ENCODE data around the gene BRSK2. TPM values are rescaled to one million over a fixed set of nuclear protein-coding genes. Genes with fewer than 3 reads are reported as not detected.

BRSK2 gene
- total RNA-seq, 1 donor from 2014 or later = 13.8 TPM

- Mint-ChIP-seq H3K36me3 (peaks cover 9% of the 10 kb centered on the region), H3K27me3 (no peaks in the 10 kb centered on the region)
Observed at GRCh38 chr11:1494650-1495049, 104.9 kb downstream of the BRSK2 start.

GRCh38 chr11:1496091-1496760 is 106.5 kb downstream of the BRSK2 start:
- Mint-ChIP-seq H3K9me3 (peaks cover 9% of the 10 kb centered on the region), H3K27ac (peak overlapping the region; percentile 88), H3K27me3 (no peaks in the 10 kb centered on the region), H3K36me3 (peaks cover 12% of the 10 kb centered on the region), H3K4me1 (ENCODE audit: unreplicated experiment) (peaks cover 12% of the 10 kb centered on the region), H3K4me3 (peak overlapping the region; percentile 59)
- TF ChIP-seq CTCF (conservative IDR thresholded peaks at IDR 0.05) = no peak
- no peak for DNase-seq (ENCODE audit: extremely low spot score, unreplicated experiment)

More at GRCh38 chr11:1494650-1495049, 104.9 kb downstream of the BRSK2 start:
- peaks cover 12% of the 10 kb centered on the region for H3K4me1 Mint-ChIP-seq (ENCODE audit: unreplicated experiment)
- no peak overlapping the region for H3K4me3 Mint-ChIP-seq
- no peak overlapping the region for H3K27ac Mint-ChIP-seq
- DNase-seq (ENCODE audit: extremely low spot score, unreplicated experiment) = no peak
- no peak for TF ChIP-seq CTCF (conservative IDR thresholded peaks at IDR 0.05)
- peaks cover 9% of the 10 kb centered on the region for H3K9me3 Mint-ChIP-seq

- Mint-ChIP-seq H3K4me1 (ENCODE audit: unreplicated experiment) (peaks cover 12% of the 10 kb centered on the region), H3K9me3 (peaks cover 9% of the 10 kb centered on the region), H3K36me3 (peaks cover 12% of the 10 kb centered on the region)
Observed at GRCh38 chr11:1496761-1497095, 107.0 kb downstream of the BRSK2 start.

GRCh38 chr11:1497600-1497999 is 107.9 kb downstream of the BRSK2 start:
- Mint-ChIP-seq H3K36me3 (peaks cover 12% of the 10 kb centered on the region), H3K4me1 (ENCODE audit: unreplicated experiment) (peaks cover 12% of the 10 kb centered on the region), H3K9me3 (peaks cover 9% of the 10 kb centered on the region), H3K4me3 (peak overlapping the region; percentile 59), H3K27me3 (no peaks in the 10 kb centered on the region), H3K27ac (peak overlapping the region; percentile 88)
- DNase-seq (ENCODE audit: extremely low spot score, unreplicated experiment) = no peak
- TF ChIP-seq CTCF (conservative IDR thresholded peaks at IDR 0.05) = no peak

More at GRCh38 chr11:1496761-1497095, 107.0 kb downstream of the BRSK2 start:
- Mint-ChIP-seq H3K27ac (peak overlapping the region; percentile 88), H3K27me3 (no peaks in the 10 kb centered on the region), H3K4me3 (peak overlapping the region; percentile 59)
- TF ChIP-seq CTCF (conservative IDR thresholded peaks at IDR 0.05) = no peak
- DNase-seq (ENCODE audit: extremely low spot score, unreplicated experiment) = no peak

GRCh38 chr11:1498262-1498661 is 108.5 kb downstream of the BRSK2 start:
- TF ChIP-seq CTCF (conservative IDR thresholded peaks at IDR 0.05) = no peak
- Mint-ChIP-seq H3K4me3 (no peak overlapping the region), H3K9me3 (peaks cover 9% of the 10 kb centered on the region), H3K36me3 (peaks cover 12% of the 10 kb centered on the region), H3K27ac (no peak overlapping the region), H3K4me1 (ENCODE audit: unreplicated experiment) (peaks cover 18% of the 10 kb centered on the region), H3K27me3 (no peaks in the 10 kb centered on the region)
- no peak for DNase-seq (ENCODE audit: extremely low spot score, unreplicated experiment)

Data from type B pancreatic cell (in vitro differentiated cells).